Astrocyte of the cerebellum (primary cell): Measurements from ENCODE around the gene TLX2.

ENCODE experiments used
- DNase-seq: peaks from one replicate; pipeline ENCODE4 v3.0.0-alpha.2; 2011; ENCODE audit warnings: low read depth
- H3K4me3 ChIP-seq: 2 replicates; pipeline ENCODE4 v1.5.1; 2011; ENCODE audit warnings: mild to moderate bottlenecking, low read depth, low read length, moderate library complexity
- CTCF ChIP-seq: IDR thresholded peaks from 2 replicates; pipeline ENCODE4 v1.5.1; 2012; ENCODE audit warnings: low read length, low read depth, moderate library complexity, mild to moderate bottlenecking; ENCODE audit errors: missing control alignments
- in situ Hi-C: cut with HindIII; loops from 2 replicates; pipeline ENCODE4 v1.10.0; 2017; ENCODE audit warnings: low sequenced_read_pairs

TLX2 gene

DNA sequence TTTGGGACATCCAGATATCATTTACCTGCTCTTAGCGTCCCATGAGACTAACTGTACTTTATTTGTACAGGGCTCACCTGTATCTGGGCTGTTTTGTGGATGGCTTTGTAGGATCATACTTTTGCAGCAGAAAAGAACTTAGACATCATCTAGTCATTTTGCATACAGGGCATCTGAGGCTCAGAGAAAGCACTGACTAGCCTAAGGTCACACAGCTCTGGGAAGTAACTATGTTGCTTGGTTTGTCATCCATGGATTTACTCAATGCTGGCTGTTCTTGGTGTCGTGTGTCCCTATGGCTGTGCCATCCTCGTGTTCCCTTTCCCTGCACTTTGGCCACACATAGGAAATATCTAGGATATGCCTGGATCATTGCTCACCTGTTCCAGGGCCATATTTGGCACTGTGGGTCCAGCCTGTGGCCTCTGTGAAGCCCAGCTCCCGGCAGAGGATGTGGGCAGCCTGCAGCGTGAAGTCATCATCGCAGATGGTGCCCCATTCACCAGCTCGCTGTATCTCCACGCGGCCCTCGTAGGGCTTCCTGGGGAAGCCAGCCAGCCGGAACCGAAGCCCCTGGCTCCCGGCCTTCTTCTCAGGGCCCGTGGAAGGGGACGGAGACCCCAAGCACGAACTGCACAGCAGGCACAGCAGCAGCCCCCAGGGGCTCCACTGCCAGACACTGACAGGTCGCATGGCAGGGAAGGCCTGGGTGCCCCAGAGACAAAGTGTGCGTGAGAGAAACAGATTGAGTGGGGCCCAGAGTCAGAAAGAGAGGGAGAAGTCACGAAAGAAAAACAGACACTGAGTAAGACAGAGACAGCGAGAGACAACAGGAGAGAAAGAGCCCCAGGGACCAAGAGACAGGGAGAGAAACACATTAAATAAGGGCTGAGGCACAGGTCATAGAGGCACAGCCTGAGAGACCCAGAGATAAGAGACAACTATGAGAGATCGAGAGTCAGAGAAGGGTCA lies 38.0 kb downstream of the TLX2 start:
- no peak for DNase-seq
- no peak for TF ChIP-seq CTCF
- in situ Hi-C loops = no loop called here
- H3K4me3 ChIP-seq = peak overlapping the region; percentile 92

DNA sequence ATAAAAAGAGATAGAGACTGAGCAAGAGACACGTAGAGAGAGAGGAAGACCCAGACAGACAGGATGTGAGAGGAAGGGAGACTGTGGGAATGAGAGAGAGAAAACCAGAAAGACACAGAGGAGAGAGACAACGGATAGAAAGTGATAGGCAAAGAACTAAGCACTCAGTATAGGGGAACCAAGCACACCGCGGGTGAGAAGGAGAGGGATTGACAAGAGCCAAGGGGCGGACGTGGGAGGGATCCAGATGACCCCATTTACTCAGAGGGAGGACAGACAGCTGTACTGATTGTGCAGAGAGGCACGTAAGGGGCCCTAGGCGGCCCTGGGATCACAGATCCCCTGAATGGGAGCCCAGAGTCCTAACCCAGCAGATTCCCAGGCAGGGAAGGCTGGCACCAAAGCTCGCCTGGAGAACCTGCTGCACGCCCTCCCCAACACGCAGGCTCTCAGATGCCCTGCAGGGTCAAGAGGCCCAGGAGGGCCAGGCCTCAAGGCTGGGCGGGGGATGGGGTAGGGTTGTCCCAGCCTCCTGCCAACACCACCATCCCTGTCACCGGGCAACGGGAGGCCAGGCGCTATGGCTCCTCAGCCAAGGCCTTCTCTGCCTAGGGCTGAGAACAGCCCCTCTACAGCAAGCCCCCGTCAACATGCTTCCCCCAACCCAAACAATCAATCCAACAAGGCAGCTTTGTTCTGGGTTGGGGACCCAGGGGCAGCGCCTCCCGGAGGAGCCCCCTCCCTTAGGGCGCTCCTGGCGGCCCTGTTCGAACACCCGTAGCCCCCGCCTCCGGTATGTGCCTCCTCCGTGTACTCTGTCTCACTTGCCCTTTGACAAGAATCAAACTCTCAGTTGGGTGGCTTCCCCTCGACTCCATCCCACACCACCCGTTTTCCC lies 38.9 kb downstream of the TLX2 start:
- in situ Hi-C loops = no loop called here
- TF ChIP-seq CTCF = no peak
- no peak for DNase-seq
- peak overlapping the region; percentile 92 for H3K4me3 ChIP-seq

- in situ Hi-C loops = no loop called here
- DNase-seq = peak; percentile 89
- no peak for TF ChIP-seq CTCF
- peak within 1 kb of the TSS; percentile 92 for H3K4me3 ChIP-seq
These were observed 39.9 kb downstream of the TLX2 start, which contains the start of the genes DOK1 and LOXL3 for GRCh38 chr2:74553892-74554819. TSS of gene DOK1 (plus strand) at chr2:74554720. CDS start at chr2:74554755, 35 bp downstream. TSS of gene LOXL3 (minus strand) at chr2:74553942. CDS start at chr2:74552634, 1,308 bp downstream.

DNA sequence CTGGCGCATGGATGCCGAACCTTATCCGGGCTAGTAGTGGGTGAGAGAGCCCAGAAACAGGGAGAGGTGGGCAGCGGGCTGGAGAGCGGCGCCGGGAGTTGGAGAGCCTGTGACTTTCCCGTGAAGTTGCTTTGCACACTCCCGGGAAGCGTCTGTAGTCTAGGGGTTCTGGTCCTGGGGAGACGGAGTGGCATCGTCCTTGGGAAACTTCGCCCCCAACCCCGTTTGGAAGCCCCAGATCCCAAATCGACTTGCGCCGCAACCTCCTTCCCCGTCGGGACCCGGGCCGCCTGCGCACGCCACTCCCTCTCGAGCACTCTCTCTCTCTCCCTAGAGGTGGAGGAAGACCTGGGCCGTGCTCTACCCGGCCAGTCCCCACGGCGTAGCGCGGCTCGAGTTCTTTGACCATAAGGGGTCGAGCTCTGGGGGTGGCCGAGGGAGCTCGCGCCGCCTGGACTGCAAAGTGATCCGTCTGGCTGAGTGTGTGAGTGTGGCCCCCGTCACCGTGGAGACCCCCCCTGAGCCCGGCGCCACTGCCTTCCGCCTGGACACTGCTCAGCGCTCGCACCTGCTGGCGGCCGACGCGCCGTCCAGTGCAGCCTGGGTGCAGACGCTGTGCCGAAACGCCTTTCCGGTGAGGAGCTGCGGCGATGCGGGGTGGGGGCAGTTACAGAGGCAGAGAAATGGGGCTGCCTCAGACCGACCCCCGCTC lies 40.7 kb downstream of the TLX2 start:
- DNase-seq = no peak
- no peak for TF ChIP-seq CTCF
- in situ Hi-C loops = no loop called here
- H3K4me3 ChIP-seq = peak overlapping the region; percentile 92

- DNase-seq = no peak
- in situ Hi-C loops = no loop called here
- peak overlapping the region; percentile 92 for H3K4me3 ChIP-seq
- no peak for TF ChIP-seq CTCF
These were observed 41.4 kb downstream of the TLX2 start for GRCh38 chr2:74555610-74556103.
